HG02970 (cell line): ENCODE data around the gene COG5.
"Not testable (repeated sequence)": the region's sequence is repeated elsewhere in the genome, so short reads cannot be mapped to it uniquely, and the experiment has no call there.

ENCODE experiments used
- ATAC-seq: cut with Tn5 transposase; IDR thresholded peaks from one replicate; pipeline ENCODE4 v1.9.1; 2021; ENCODE audit warnings: mild to moderate bottlenecking, moderate library complexity, moderate number of reproducible peaks; ENCODE audit not compliant: unreplicated experiment, low FRiP score

Gene COG5

DNA sequence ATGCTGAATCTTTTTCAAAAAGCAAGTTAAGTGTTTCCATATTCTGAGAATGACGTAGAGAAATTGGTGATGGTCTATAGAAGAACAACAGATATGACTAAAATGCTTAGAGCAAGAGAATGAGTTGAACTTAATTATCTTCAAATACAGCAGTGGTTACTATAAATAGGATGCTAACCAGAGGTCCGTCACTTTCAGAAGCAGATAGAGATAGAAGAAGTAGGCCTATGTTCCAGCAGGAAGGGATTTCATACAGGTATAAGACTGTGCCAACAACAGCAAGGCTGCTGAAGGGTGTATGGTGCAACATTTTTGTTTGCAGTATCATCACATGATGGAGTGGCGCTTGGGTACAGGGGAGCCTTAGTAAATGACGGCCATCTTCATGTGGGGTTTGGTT, 326.3 kb downstream of the COG5 start:
- no peak for ATAC-seq

DNA sequence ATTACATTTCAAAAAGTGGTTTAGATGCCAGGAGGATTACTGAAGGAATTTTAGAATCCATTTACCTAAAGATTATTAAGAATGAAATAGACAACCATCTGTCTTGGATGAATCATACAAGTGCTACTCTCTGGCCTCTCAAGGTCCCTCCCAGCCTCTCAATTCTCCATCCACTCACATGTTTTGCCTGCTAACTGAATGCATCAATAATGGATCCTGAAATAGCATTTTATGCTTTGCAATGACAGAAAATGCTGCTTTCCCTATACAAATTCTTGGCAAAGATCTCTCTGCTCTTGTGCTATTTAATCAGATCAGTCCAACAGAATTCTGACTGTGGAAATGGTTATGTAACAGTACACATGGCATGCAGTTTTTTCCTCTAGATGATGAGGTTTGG, 326.9 kb downstream of the COG5 start:
- ATAC-seq, result no peak

DNA sequence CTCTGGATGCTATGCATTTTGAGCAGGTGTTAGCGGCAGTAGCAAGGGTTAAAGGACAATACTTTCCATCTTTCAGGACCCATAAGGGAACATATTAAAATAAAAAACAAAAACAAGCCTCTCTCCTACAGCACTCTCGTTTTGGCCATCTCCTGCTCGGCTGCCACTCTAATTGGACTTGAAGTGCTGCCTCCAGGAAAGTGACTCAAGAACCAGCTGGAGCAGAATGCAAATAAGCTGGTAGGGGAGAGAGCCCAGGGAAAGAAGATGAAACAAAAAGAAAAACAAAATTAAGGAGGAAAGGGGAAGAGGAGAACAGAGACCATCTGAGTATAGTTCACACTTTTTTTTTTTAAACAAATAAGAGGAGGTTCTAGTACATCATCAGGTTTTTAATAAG, 329.3 kb downstream of the COG5 start:
- no peak for ATAC-seq

DNA sequence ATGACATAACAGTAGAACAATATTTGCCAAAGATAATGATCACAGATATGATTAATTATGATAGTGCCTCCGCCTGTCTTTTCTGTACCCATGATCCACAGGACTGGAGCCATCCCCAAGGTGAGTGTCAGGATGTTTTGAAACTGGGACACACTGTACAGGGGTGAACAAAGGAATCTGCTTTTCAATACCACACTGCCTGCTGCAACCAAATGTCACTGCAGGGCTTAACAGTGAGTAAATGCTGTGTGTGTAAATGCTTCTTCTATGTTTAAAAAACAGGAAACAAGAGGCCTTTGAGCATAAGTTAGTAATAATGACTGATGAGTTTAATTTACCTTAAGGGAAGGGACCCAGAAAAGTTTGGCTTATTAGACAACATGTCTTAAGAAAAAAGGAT, 329.7 kb downstream of the COG5 start:
- ATAC-seq, result no peak

DNA sequence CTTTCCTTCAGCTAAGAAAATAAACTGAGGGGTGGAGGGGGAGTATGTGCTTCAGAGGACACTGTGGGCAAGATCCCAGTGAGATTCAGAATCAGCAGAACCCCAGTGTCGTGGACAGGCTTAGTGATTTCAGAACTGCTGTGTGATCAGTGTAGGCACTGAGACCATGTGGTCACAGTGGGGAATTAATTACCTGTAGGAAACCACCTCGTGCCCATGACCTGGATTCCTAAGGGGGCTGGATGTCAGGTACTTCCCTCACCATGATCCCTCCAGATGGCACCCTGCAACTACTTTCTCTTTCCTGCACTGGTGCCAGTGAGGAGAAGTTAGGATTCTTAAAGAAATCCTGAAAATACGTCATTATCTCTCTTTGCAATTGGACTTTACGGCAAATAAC, 330.5 kb downstream of the COG5 start:
- no peak for ATAC-seq

DNA sequence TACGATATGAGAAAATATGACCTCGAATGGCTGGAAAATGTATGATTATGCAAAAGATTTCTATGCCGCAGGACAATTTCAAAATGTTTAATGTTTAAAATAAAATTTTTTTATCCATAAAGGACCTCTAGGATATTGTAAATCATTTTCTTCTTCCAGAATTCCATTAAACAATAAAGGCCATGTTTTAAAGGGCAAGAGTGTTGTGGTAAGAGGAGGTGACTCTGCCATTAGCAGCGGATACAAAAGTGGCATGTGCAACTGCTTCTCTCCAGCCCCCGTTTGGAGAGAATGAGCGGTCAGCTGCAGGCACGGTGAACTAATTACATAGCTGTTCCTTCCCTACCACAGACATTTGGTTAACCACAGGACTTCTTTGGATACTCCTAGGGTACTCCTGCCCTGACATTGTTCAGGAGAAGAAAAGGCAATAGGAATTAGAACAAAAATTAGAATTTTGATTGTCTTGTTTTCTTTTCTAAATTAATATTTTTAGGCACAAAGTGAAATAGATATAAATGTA, 331.1 kb downstream of the COG5 start:
- no peak for ATAC-seq

DNA sequence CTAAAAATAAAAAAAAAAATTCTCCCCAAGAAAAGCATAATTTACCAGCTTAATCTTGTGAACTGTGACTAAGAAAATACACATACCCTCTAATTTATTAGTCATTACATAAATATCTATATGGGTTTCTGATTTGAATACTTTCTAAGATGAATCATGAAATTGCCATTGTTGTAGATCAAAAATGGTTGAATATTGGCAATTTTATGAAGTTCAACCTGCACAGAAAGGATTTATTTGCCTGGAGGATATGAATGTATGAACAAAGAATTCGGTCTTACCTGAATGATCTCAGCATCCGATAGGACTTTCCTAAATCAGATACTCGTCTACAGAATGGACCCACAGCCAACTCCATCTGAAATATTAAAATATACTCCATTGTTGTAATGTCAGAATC, 333.4 kb downstream of the COG5 start:
- no peak for ATAC-seq

DNA sequence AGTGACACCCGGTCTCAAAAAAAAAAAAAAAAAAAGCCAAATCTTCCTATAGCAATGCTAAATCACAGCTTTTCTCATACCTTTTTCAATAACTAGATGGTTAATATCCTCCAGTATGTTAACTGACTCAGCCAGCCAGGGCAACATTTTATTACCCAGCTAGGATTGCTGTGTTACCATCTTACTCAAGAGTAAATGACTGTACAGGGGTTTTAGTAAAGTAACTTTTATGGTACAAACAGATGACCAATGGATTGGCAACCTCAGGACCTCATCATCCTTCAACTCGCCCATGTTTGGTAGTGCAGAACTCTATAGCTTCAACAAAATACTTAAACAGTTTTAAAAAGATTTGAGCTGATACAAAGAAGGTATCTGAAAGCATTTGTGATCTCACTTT, 335.4 kb downstream of the COG5 start:
- ATAC-seq, result no peak

DNA sequence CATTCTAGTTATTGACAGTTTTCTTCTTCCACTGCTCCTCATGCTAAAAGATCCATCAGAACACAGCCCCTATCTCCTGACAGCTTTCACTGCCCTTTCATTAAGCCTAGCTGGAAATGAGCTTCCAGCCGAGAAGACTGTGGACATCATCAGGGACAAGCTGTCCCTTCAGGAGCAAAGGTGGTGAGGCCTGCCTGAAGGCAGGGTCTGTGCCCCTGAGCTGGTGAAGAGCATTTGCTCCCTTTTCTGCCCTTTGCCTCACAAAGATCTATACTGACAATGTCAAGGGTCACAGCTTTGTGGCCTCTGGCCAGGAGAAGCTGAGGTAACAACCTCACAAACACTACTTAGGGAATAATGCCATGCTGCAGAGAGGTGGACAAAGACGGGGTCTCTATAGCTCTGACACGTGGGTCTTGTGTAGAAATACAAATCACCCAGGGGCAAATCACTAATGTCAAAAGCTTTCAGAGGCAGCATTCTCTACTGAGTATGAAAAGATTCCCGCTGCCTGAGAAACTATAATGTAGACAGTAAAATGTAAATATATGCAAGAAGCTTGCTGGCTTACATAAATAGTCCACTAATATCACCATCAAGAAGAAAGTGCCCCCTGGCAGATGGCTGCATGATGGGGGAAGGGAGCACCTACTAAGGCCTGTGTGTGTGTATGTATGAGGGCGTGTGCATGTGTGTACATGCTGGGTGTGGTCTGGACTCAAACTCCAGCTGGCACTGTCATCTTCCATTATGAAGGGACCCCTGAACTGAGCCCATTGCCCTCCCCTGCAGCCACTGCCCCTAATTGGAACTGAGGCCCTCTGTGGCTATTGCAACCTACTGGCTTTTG, 339.1 kb downstream of the COG5 start:
- ATAC-seq, result no peak

DNA sequence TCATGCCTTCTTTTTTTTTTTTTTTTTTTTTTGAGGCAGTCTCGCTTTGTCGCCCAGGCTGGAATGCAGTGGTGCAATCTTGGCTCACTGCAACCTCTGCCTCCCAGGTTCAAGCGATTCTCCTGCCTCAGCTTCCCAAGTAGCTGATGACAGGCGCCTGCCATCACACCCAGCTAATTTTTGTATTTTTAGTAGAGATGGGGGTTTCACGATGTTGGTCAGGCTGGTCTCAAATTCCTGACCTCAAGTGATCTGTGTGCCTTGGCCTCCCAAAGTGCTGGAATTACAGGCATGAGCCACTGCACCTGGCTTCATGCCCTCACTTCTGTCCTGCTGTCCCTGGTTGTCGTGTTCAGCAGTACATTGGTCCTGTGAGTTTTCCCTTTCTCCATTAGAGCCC, 342.9 kb downstream of the COG5 start:
- ATAC-seq, result not testable (repeated sequence)

DNA sequence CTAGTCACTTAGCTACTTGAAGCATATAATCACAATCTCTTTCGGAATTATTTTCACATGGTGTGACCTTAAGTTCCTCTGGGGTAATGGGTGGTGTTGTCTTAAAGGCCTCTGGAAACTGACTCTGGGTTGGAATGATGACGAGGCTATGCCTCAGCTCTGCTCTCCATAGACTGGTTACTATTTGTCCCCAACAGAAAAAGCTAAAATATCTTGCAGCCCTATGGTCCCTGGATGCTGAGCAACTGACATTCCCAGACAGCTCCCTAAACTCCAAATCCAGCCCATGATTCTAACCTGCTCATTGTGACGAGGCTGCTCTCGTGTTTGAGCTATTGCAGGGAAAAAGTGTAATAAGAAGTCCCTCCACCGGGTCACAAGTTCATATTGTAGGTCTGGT, 343.4 kb downstream of the COG5 start:
- no peak for ATAC-seq

DNA sequence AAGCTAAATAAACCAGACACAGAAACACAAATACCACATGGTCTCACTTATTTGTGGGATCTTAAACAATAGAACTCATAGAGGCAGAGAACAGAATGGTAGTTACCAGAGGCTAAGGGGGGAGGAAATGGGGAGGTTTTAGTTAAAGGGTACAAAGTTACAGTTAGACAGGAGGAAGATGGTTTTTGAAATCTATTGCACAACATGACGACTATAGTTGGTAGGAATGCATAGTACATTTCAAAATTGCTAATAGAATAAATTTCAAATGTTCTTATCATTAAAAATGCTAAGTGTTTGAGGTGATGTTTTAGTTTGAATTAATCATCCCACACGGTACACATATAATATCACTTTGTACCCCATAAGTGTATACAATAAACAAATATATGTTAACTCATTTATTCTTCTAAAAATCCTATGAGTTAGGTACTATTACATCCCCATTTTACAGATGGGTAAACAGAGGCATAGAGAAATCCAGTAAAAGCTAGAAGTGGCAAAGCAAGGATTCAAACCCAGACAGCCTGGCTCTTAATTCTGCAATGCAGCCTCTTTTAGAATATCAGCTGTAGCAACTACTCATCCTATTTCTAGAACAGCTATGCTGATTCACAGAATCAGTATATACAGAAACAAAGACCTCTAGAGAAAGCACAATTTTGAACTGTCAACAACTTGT, 344.0 kb downstream of the COG5 start:
- no peak for ATAC-seq

DNA sequence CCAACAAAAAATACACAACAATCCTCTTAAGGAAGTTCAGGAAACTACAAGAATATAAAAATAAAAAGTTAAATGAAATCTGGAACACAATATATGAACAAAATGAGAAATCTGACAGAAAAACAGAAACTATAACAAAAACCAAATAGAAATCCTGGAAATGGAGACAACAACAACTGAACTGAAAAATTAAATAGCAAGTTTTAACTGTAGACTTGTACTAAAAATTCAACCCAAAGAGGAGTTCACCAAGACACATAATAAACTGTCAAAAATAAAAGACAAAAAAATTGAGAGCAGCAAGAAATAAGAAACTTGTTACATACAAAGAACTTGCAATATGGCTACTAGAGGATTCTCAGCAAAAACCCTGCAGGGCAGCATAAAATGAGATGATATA, 349.8 kb downstream of the COG5 start:
- no peak for ATAC-seq

DNA sequence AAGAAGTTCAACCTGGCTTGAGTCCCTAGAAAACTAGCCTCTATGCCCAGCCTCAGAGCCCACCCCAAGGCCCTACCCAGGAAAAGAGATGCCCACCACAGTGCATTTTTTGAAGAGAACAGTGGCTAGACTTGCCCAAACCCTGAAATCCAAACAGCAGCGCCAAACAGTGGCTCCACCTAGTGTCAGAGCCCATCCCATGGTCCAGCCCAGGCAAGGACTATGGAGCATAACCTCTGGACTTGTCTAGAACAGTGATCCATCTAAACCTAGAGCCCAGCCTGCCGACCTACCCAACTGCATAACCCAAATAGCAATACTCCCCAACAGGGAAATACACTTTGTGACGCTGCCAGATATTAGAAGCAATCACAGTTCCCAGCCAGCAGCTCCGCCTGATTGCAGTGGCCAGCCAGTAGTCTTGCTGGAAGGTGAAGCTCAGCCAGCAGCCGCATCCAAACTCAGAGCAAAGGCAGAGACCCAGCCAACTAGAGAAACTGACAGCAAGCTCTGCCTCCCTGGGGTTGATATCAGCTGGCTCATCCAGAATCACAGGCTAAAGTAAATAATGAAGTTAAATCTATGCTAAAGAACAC, 350.4 kb downstream of the COG5 start:
- no peak for ATAC-seq

DNA sequence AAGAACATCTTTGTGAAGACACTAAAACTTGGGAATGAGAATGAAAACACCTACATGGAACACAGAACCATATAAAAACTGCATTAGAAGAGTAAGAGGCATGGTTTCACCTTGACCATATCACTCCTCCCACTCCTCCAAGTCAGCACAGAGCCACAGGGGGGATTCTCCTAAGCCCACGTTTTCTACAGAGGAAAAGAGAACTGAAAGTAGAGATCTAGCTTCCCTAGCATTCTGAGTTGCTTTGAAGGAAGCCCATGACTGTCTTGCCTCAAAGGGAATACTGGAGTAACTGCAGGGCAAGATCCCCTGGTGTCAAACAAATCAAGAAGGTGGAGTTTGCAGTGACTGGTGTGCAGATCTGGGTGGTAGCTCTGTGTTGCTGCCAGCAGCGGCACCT, 351.0 kb downstream of the COG5 start:
- ATAC-seq, result no peak

DNA sequence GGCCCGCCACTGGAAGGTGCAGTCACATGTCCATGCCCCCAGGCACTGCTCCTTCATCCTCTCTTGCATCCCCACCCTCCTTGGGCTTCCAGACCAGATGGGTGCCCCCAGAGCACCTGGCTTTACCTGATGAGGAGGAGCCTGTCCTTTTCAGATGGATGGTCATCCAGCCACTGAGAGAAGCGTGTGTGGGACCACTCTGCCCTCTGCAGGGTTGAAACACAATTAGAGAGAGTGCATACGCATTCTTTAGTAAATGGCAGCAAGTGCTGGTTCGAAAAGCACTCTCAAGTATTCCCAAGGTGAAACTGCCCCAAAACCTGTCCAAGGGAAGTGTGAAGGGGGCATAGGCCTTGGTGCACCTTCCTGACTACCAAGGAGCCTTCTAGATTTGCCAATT, 353.3 kb downstream of the COG5 start:
- no peak for ATAC-seq

DNA sequence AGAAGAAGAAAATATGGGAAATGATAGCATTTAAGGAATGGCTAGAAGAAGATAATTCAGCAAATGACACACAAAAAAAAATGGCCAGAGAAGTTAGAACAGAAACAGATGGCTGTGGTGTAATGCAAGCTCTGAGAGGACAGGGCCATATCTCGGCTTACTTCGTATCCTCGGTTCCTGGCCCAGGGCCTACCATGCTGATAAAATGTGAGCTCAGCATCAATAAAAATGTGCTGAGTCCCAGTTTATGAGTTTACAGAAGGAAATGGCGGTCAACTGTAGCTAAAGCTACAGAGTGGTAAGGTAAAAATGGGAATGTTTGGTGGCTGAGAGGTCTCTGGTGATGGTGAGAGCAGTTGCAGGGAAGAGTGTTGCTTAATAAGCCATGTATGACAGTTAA, 354.2 kb downstream of the COG5 start:
- ATAC-seq, result no peak

DNA sequence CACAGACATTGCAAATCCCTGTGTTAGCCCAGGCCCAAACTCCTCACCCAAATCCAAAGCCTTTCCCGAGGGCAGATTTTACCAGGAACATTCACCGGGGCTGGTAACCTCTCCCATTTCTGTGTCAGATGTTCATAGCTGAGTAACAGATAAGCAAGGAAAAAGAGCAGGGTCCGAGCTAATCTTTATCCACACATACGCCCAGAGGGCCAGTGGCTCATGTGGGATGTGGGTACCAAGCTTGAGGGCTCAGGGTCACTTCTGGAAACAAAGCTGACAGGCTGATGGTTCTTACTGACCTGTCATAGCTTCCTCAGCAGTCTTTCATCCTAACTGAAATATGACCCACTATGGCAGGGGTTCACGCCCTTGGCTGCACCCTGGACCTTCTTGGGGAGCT, 355.2 kb downstream of the COG5 start:
- no peak for ATAC-seq

DNA sequence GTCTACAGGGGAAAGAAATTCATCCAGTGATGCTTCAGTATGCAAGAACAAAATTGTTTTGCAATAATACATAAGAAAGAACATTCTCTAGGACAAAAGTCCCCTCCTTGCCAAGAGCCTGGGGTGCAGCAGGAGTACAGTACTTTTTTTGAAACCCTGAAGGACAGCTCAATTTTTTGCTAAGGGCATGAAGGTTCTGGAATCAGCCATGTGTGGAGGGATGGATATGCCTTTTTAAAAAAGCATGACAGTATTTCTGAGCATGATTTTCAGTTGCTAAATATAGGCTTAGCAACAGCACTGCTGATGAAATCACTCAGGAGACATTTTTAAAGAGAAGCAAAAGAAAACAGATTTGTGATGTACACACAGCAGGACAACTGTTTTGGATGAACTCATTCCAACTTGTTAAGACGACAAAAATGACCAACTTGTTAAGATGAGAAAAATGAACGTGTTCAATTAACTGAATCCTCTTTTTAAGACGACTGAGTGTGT, 355.6 kb downstream of the COG5 start:
- ATAC-seq, result no peak

DNA sequence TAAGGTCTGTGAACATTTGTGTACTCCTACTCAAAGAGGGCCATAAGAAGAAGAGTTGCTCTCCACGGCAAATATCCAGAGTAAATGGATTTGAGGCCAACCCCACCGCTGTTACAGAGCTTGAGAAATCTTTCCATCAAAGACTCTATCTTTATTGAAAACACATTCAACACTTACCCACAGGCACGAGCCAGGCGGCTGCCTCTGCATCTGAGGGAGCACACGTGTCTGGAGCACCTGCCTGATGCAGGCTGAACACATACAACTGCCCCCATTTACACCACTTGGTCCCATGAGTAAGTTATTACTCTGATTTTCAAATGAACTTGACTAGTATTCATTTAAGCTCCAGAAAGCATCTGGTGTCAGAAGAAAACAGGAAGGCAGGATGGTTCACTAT, 356.3 kb downstream of the COG5 start:
- no peak for ATAC-seq

DNA sequence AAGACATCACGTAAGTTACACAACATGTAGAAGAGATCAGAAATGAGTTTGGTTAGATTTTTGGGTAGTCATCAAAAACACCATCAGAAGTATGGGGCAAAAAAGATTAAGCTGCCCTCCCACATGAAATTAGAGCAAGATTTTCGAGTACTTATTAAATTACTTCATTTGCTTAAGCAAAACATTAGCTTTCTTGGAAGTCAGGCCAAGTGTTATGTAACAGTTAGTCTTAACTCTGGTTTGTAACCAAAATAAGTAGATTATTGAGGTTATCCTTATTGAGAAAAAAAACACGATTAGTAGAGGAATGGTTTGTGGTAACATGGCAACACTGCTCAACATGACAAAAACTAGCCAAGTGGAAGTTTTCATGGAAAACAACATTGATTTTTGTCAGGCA, 357.0 kb downstream of the COG5 start:
- ATAC-seq, result no peak
